Endodermal cell (in vitro differentiated cells): ENCODE data around the gene MTCL1. TPM values are rescaled to one million over a fixed set of nuclear protein-coding genes. Genes with fewer than 3 reads are reported as not detected.

Source experiments
- DNase-seq: peaks from one replicate; pipeline ENCODE4 v3.0.0-alpha.2; 2017
- H3K27ac ChIP-seq: 2 replicates; pipeline ENCODE4 v1.5.1; 2013; ENCODE audit warnings: mild to moderate bottlenecking, low read depth, low read length, moderate library complexity
- H3K27me3 ChIP-seq: 2 replicates; pipeline ENCODE4 v1.6.1; 2013; ENCODE audit warnings: mild to moderate bottlenecking, low read length, moderate library complexity; ENCODE audit not compliant: insufficient read depth, control insufficient read depth, poor library complexity, severe bottlenecking
- H3K36me3 ChIP-seq: 2 replicates; pipeline ENCODE4 v1.7.0; 2013; ENCODE audit warnings: mild to moderate bottlenecking, low read length, moderate library complexity; ENCODE audit not compliant: control insufficient read depth, insufficient read depth
- H3K4me1 ChIP-seq: one replicate; pipeline ENCODE4 v1.7.0; 2013; ENCODE audit warnings: low read length; ENCODE audit not compliant: control insufficient read depth, insufficient read depth
- H3K4me3 ChIP-seq: 2 replicates; pipeline ENCODE4 v1.5.1; 2013; ENCODE audit warnings: mild to moderate bottlenecking, low read length, moderate library complexity
- H3K9ac ChIP-seq: 2 replicates; pipeline ENCODE4 v1.6.1; 2013; ENCODE audit warnings: mild to moderate bottlenecking, low read length, moderate library complexity; ENCODE audit not compliant: poor library complexity, severe bottlenecking; ENCODE audit errors: extremely low read depth
- H3K9me3 ChIP-seq: 2 replicates; pipeline ENCODE4 v1.6.1; 2013; ENCODE audit warnings: mild to moderate bottlenecking, low read length, moderate library complexity; ENCODE audit not compliant: control insufficient read depth
- H3K27ac Mint-ChIP-seq: 2 replicates; pipeline ENCODE4 v1.8.0; 2020; ENCODE audit warnings: mixed read lengths
- H3K27me3 Mint-ChIP-seq: 2 replicates; pipeline ENCODE4 v1.8.0; 2021; ENCODE audit warnings: mild to moderate bottlenecking, mixed read lengths; ENCODE audit not compliant: insufficient read depth
- H3K36me3 Mint-ChIP-seq: 2 replicates; pipeline ENCODE4 v1.8.0; 2020; ENCODE audit warnings: low read depth, mixed read lengths
- H3K4me1 Mint-ChIP-seq: 2 replicates; pipeline ENCODE4 v1.8.0; 2020; ENCODE audit warnings: mixed read lengths
- H3K4me3 Mint-ChIP-seq: 2 replicates; pipeline ENCODE4 v1.8.0; 2020; ENCODE audit warnings: mild to moderate bottlenecking, moderate library complexity, mixed read lengths
- H3K9me3 Mint-ChIP-seq: 2 replicates; pipeline ENCODE4 v1.8.0; 2020; ENCODE audit warnings: mild to moderate bottlenecking, mixed read lengths
- WGBS, 2 experiments: methylation state at CpG; one replicate each; pipeline versions ENCODE4 v1.1.5 to v1.1.7; 2013; ENCODE audit warnings: missing lambda C conversion rate in 2 of 2, mixed read lengths in 1 of 2; ENCODE audit not compliant: insufficient coverage in 1 of 2, insufficient read length in 1 of 2; 5-methylcytosine and 5-hydroxymethylcytosine counted together
- total RNA-seq, 2 donors: library from RNA; stranded (reverse); fragmentation: NEBNext Ultra II Directional in 1 of 2; extraction: Animal tissue kit (Norgen Biotek cat#: 25700) in 1 of 2; gene quantifications; 2 replicates in 1 of 2; 3 replicates in 1 of 2; pipeline ENCODE4 v1.2.1, GENCODE V29; 2021
- TF ChIP-seq, protein P1 (sequence below): fragments of 200-600 bp; sonication (generic); conservative IDR thresholded peaks from 2 replicates; pipeline ENCODE4 v1.5.0; 2021; ENCODE audit warnings: antibody characterized with exemption, mild to moderate bottlenecking

Gene MTCL1
- total RNA-seq, 2 donors from 2014 or later, result 15.0 to 26.0 TPM

DNA sequence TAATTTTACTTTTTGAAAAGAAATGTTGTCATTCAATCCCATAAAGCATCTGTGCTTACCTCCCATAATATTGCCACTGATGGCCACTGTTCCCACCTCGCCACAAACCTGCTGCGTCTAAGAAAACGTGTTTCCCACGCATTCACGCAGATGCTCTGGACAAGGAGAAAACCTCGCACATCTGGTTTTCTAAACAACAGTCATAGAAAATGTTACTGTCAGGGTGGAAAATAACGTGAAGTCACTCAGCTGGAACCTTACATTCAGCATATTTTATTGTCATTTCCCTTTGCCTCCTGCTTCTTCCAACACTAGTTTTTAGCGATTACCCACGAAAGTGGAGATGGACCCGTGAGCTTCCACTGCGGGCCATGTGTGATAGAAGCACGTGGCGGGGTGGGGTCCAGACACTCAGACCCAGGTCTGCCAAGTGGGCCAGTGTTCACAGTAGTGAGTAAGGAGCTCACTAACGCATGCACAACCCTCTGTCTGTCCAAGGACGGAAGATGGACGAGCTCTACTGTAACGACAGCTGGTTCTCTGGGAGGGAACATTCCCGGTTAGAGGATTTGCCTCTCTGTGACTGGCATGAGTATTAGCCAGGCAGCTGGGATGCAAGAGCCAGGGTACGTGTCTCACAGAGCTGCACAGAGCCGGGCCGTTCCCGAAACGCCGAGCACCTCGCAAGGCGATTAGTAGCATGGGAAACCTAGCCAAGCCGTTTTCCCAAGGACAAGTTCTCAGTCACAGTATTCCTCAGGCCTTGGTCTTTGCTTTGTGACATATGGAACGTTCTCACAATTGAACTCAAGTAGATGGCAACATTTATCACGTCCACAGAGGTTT lies 94.5 kb downstream of the MTCL1 start:
- Mint-ChIP-seq H3K27ac (peak overlapping the region; percentile 84), H3K4me3 (no peak overlapping the region), H3K36me3 (peaks cover 8% of the 10 kb centered on the region), H3K27me3 (peaks cover 60% of the 10 kb centered on the region), H3K4me1 (peaks cover 49% of the 10 kb centered on the region), H3K9me3 (no peaks in the 10 kb centered on the region)
- no peak overlapping the region for H3K9ac ChIP-seq
- no peaks in the 10 kb centered on the region for H3K9me3 ChIP-seq
- peak overlapping the region; percentile 42 for H3K27ac ChIP-seq
- TF ChIP-seq, protein P1, sequence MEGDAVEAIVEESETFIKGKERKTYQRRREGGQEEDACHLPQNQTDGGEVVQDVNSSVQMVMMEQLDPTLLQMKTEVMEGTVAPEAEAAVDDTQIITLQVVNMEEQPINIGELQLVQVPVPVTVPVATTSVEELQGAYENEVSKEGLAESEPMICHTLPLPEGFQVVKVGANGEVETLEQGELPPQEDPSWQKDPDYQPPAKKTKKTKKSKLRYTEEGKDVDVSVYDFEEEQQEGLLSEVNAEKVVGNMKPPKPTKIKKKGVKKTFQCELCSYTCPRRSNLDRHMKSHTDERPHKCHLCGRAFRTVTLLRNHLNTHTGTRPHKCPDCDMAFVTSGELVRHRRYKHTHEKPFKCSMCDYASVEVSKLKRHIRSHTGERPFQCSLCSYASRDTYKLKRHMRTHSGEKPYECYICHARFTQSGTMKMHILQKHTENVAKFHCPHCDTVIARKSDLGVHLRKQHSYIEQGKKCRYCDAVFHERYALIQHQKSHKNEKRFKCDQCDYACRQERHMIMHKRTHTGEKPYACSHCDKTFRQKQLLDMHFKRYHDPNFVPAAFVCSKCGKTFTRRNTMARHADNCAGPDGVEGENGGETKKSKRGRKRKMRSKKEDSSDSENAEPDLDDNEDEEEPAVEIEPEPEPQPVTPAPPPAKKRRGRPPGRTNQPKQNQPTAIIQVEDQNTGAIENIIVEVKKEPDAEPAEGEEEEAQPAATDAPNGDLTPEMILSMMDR, result no peak
- H3K27me3 ChIP-seq, result peaks cover 42% of the 10 kb centered on the region
- no peak overlapping the region for H3K4me3 ChIP-seq
- no peaks in the 10 kb centered on the region for H3K36me3 ChIP-seq
- DNase-seq, result peak; percentile 81
- H3K4me1 ChIP-seq, result peaks cover 17% of the 10 kb centered on the region
- WGBS, 2 experiments, result 91 to 93% methylated on average over 27 to 29 of the region's 29 CpGs

DNA sequence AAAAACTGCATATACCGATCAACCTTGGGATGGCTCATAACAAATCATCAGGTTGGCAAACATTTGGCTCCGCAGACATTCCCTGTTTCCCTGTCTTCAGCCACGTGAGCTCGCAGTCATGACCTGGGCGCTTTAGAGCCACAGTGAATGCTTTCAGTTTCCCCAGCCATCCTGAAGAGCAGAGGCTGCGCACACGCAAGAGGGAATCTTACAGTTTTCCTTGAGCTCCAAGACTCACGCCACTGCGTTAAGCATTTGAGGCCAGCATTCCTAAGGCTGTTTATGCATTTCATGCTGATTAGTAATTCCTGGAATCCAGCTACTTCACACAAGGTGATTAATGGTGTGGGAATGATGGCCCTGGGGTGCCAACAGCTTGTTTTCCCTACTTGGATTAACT lies 95.1 kb downstream of the MTCL1 start:
- Mint-ChIP-seq H3K9me3 (no peaks in the 10 kb centered on the region), H3K27ac (peak overlapping the region; percentile 84), H3K4me1 (peaks cover 44% of the 10 kb centered on the region), H3K4me3 (no peak overlapping the region), H3K27me3 (peaks cover 57% of the 10 kb centered on the region), H3K36me3 (peaks cover 8% of the 10 kb centered on the region)
- no peak overlapping the region for H3K9ac ChIP-seq
- peak; percentile 88 for DNase-seq
- 71% methylated on average over 9 of the region's 9 CpGs for WGBS, 2 experiments
- peaks cover 40% of the 10 kb centered on the region for H3K27me3 ChIP-seq
- peaks cover 17% of the 10 kb centered on the region for H3K4me1 ChIP-seq
- no peak overlapping the region for H3K4me3 ChIP-seq
- H3K27ac ChIP-seq, result peak overlapping the region; percentile 42
- H3K36me3 ChIP-seq, result no peaks in the 10 kb centered on the region
- no peaks in the 10 kb centered on the region for H3K9me3 ChIP-seq
- TF ChIP-seq, protein P1, result no peak

DNA sequence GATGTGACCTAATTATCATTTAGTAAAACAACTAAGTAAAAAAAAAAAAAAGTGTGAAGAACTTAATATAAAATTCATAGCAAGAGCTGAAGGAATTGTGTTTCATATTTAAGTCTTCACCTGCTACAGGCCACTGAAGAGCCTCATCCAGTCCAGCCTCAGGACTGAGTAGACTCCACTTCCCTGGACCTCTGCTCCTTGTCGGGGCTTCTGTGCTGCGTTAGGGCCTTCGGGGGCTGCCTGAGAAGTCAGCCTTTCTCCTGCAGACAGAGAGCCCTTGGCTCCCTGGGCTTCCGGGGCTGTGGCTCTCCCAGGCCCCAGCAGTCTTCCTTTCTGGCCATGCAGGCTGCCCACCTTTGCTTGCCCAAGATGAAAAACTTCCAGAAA lies 95.5 kb downstream of the MTCL1 start:
- Mint-ChIP-seq H3K36me3 (peaks cover 8% of the 10 kb centered on the region), H3K27ac (peak overlapping the region; percentile 87), H3K4me1 (peaks cover 41% of the 10 kb centered on the region), H3K9me3 (no peaks in the 10 kb centered on the region), H3K4me3 (no peak overlapping the region), H3K27me3 (peaks cover 54% of the 10 kb centered on the region)
- Histone ChIP-seq H3K4me3 (no peak overlapping the region), H3K36me3 (no peaks in the 10 kb centered on the region), H3K4me1 (peaks cover 17% of the 10 kb centered on the region), H3K9ac (no peak overlapping the region), H3K27me3 (peaks cover 36% of the 10 kb centered on the region), H3K27ac (no peak overlapping the region), H3K9me3 (no peaks in the 10 kb centered on the region)
- TF ChIP-seq, protein P1, result no peak
- 70 to 71% methylated on average over 4 of the region's 4 CpGs for WGBS, 2 experiments
- DNase-seq, result peak; percentile 79
